GM18517 (cell line): ENCODE results near the gene NKX1-2.

Source experiments
- ATAC-seq: cut with Tn5 transposase; IDR thresholded peaks from one replicate; pipeline ENCODE4 v1.9.1; 2021; ENCODE audit warnings: mild to moderate bottlenecking, moderate library complexity; ENCODE audit not compliant: unreplicated experiment

NKX1-2 gene

DNA sequence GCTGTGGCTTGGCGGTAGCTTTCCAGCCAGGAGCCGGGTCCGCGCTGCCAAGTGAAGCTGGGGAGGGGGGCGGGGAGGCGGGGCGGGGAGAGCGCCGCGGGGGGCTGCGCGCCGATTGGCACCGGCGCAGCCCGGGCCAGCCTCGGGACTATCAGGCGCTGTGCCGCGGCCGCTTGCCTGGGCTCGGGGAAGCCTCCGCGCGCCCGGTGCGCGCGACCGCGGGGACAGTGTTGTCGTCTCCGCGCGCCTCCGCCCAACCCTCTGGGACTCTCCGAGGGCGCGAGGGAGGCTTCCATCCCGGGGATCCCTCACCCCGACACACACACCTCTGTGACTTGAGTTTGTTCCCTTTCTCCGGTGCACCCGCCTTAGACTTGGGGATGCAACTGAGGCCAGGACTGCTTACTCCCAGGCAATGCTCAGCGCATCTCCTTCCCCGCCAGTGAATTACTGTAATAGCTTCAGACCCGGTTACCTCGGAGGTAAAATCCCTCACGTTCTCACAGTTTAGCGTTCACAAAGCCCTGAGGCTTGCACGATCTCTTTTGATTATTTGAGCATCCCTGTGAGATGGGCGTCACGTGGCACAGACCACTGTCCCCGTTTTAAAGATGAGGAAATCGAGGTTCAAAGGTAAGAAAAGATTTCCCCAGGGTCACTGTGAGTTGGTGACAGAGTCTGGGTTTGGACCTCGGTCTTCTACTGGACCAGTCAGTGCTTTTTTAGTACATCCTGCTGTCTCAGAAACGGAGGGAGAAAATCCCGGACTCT lies at the start of gene NKX1-2:
NKX1-2 (minus strand) TSS at position 24 of the 771 bp plus-strand sequence. CDS start 92 bp downstream, outside the sequence.
- ATAC-seq, result no peak

DNA sequence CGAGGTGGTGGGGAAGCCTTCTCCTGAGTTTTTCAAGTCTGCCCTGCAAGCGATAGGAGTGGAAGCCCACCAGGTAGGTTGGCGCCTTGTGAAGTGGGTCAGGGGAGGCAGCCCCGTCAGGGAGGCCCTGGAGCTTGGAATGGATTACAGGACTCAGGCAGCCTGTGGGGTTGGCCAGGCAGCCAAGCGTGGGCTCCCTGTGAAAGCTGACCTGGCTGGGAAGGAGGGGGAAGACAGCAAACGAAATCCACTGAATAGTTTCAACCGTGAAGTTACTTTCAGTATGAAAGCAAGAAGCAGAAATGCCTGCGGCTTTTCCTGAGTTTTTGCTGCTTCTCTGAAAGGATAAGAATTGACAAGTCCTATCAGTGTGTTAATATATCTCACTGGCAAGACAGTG lies 48.2 kb upstream of the NKX1-2 start:
- no peak for ATAC-seq

DNA sequence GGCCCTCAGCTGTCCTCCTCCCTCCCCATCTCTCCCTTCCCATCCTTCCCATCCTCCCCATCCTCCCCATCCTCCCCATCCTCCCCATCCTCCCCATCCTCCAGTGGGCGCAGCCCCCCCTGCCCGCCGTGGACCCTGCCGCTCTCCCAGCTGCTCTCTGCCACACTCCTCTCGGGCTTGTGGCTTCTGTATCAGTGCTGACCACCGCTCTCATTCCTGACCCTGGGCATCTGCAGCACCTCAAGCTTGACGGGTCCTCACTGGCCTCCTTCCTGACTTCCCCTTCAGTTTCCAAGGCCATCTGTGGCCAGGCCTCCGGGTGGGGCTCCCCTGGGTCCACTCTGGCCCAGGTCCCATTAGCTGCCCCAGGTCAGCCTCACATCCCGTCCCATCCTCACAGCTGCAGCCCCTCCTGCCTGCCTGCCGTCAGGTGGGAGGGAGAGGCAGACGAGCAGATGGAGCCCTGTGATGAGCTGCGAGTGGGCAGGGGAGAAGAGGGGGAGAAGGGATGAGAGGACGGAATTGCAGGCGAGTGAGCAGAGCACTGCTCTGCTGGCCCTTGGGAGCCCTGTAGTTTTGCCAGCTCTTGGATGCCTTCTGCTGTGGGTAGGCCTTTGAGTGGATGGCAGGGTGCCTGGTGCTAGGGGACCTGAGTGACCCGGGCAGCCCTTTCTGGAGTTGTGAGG lies 47.5 kb upstream of the NKX1-2 start:
- no peak for ATAC-seq

DNA sequence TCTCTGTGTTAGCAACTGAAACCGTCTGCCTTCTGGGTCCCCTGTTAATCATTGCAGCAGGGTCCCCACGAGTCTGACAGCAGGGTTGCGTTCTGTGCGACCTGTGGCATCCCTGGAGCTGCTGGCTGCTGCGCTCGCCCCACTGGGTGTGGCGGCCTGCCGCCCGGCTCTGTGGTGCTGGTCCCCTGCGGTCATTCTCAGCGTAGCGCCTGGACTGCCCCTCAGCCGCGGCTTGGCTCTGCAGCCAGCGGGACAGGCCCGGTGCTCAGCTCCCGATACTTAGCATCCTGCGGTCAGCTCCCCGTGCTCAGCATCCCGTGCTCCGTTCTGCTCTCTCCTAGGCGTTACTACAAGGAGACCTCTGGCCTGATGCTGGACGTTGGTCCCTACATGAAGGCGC lies 46.8 kb upstream of the NKX1-2 start:
- no peak for ATAC-seq

DNA sequence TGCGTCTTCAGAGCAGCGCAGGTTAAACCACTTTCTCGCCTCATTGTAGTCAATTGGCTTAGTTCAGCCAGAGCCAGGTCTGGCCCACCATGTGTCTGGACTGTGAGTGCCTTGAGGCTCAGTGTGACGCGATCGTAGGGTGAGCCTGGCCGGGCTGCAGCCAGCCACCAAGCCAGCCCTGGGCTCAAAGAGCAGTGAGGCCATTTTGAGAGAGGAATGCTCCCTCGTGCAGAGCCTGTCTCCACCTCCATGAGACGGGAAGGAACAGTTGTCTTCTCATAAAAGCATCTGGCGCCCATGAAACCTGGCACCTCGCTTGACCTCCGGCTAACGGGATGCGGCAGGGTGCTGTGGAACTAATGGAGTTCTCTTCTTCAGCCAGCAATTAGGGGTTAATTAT lies 46.3 kb upstream of the NKX1-2 start:
- no peak for ATAC-seq

DNA sequence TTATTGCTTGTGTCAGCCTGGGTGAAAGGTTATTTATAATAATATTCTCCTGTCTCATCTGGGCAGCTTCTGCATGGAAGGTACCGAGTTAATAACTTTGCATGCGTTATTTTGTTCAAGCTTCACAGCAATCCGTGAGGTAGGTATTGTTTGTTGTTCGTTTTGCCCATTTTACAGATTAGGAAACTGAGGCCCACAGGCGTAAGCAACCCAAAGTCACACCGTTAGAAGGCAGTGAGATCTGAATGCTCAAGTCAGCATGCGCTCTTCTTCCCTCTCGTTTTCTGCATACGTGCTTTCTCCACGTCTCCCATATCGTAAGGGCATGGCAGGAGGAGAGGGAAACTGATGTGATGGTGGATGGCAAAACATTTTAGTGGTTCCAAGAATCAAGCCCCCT lies 45.9 kb upstream of the NKX1-2 start:
- ATAC-seq, result no peak

DNA sequence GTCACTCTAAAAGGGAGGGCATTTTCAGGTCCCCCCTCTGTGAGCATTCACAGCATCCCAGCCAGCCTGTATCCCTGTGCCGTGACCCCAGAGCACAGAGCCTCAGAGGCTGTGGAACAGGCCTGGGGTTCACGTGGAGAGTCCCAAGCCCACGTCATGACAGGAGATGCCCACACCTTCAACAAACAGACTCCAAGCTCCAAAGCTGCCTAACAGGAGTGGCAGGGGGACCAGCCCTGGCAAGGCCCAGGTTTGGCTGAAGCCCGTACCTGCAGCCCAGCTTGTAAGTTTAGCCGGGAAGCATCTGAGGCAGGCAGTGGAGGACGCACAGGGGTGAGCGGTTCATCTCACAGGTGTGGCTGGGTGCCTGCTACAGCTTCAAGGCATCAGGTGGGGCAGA lies 45.3 kb upstream of the NKX1-2 start:
- no peak for ATAC-seq

DNA sequence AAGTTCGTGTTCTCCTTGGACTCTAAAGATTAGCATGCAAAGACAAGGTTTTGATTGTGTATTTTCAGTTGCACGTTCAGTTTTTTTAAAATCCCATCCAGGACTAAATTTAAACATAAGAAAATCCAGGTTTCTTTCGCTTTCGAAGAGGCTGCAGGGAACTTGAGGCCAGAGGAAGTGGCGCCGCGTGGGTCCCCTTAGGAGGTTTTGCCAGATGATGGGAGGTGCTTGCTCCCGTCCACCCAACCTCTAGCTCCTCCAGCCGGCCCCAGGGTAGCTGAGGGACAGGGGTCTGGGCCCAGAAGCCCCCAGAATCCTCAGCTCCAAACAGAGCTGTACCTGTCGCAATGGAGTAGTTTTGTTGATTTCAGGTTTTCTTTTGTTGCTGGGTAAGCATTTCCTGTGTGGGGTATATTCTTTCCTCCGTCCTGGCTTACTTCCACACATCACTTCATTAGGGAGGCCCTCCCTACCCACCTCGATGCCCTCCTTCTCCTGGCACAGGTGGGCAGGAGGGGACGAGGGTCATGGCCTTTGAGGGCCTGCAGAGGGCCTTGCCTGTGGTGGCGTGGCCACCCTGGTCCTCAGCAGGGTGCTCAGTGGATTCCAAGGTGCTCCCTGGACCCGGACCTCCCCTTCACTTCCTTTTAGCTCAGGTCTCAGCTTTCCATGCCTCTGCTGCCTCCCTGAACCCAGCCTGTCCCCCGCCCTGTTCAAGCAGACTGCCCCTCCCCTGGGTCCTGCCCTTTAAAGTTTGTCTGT lies 44.4 kb upstream of the NKX1-2 start:
- ATAC-seq, result no peak

DNA sequence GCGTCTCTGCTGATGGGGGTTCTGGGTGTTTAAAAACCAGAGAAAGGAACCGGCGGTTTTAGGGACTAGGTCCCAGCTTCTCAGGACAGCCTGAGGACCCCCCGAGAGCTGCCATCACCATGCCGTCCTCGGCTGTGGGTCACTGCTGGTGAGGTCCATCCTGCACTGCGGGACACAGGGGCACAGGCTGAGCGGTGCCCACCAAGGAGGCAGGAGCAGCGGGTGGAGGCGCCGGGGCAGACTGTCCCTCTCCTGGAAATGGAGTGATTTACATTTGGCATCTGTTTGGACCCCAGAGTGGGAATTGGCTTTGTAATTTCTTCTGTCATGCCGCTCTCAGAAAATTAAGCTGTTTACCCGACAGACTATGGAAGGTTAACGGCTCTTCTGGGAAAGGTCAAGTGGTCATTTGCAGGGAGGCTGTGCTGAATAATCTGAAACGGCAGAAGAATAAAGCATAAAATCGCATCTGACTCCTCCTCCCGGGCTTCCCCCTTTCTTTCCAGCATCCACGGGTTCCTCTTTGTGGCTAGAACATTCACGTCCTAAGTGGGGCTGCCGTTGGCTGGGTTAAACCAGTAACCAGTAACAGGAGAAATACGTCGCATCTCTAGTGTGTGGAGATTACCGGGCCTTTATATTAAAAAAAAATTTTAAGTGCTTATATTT lies 43.5 kb upstream of the NKX1-2 start:
- no peak for ATAC-seq

DNA sequence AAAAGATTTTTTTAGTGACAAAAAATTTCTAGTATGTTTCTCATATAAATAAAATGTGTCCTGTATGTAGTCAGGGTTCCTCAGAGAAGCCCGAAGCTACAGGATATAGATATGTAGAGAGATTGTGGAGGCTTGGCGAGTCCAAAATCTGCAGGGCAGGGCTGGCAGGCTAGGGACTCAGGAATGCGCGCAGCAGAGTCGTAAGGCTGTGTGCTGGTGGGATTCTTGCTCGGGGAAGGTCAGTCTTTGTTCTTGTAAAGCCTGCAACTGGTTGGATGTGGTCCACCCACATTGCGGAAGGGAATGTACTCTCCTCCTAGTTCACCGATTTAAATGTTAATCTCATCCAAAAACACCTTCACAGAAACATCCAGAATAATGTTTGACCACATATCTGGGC lies 42.4 kb upstream of the NKX1-2 start:
- no peak for ATAC-seq

DNA sequence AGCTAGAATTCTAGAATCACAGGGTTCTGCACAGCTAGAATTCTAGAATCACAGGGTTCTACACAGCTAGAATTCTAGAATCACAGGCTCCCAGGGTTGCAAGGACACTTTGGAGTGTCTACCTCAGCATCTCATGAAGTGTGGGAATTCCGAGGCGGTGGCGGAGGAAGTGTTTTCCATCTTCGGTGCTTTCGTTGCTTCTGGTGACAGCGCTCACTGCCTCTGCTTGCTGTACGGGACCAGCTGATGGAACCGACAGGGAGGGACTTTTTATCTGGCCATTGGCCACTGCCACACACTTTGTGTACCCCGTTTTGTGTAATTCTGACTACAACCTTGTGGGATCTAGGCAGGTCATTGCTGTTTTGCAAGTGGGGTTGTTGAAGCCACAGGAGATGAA lies 41.3 kb upstream of the NKX1-2 start:
- no peak for ATAC-seq

DNA sequence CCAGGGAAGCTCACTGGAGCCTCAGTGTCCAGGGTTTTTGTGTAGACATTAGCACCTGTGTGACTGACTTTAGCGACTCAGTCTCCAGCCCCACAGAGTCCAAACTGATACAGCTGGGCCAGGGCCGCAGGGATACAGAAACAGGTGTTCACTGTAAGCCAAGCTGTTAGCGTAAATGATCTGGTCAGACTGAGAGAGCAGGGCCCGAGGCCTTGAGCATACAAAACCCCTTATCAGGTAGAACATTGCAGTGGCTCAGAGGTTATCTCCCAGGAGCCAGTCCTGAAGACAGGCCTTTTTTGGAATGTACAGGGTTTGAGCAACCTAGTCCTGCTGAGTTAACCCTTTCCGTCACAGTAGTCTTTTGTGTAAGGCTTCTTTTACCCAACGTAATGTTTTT lies 36.8 kb upstream of the NKX1-2 start:
- no peak for ATAC-seq

DNA sequence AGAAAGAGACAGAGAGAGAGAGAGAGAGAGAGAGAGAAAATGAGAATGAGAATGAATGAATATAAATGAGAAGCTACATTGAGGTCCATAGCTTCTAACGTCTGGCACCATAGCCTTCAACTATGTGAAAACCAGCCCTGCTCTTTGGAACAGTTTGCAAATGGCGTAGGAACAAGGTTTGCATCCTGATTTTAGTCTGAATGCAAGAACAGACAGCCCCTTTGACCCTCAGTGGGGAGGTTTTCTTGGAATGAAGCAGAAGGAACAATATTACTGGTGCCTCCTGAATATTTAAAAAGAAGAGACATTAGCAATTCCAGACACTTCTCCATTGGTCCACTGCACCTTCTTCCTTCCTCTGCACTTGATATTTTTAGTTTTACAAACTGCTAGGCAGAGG lies 34.8 kb upstream of the NKX1-2 start:
- no peak for ATAC-seq

DNA sequence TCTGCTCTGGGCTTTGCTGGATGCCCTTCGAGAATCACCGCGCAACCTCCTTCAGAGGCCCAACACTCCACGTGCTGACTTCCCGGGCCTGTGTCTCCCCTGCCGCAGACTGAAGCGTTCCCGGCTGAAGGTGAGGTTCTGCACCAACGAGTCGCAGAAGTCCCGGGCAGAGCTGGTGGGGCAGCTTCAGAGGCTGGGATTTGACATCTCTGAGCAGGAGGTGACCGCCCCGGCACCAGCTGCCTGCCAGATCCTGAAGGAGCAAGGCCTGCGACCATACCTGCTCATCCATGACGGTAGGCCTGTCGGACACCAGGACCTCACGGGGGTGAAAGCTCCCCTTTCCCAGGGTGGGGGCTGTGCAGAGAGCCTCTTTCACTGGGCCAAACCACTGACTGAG lies 34.2 kb upstream of the NKX1-2 start:
- ATAC-seq, result no peak

DNA sequence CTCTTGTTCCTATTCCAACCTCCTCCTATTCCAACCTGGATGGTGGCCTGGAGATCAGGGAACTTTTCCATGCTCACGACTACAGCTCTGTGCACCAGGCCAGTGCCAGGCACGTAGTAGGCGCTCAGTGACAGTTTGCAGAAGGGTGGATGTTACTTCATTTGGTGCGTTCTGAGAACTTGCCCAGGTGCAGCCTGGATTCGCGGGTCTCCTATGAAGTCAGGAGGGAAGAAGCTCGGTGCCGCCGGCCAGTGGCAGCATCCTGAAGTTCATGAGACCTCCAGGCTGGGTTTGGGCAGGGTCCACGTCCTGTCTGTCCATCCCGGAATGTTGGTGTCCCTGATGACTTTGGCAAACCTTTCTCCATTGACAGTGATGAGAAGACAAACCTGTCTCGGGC lies 33.0 kb upstream of the NKX1-2 start:
- no peak for ATAC-seq

DNA sequence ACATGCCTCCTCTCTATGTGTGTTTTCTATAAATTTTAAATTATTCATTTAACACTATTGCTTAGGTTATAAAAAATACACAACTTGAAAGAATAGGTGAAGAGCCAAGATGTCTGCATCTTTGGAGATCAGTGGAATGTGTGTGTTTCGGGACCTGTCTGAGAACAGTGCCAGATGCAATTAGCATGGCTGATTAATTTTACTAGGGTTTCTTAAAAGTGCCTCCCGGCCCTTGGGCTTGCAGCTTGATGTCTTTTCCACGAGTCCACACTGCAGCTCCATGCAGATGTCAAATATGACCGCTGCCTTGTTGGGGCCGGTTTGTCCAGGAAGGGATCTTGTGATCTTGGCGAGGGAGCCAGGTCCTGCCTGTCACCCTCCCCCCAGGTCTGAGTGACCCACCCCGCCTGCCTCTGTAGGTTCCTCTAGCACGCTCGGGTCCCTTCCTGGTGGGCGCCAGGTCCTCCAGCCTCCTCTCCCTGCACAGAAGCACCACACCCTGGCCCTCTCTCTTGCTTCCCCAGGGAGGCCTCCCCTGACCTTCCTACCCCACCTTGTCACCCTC lies 32.5 kb upstream of the NKX1-2 start:
- ATAC-seq, result no peak

DNA sequence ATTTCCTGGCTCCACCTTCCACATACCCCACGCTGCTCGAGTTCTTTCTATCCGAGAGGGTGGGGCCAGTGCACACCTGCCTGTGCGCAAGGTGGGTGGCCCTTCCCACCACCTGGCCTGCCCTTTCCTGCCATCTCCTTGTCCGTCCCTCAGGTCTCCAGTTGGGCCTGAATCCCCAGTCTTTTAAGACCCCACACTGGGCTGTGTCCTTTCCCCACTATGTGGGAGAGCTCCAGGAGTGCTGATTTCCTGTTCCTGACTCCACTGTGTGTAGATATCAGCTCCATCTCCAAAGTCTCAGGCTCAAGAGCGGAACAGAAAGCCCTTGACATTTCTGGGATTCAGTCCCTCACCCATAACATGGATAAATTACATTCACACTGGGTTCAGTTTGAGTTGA lies 31.9 kb upstream of the NKX1-2 start:
- ATAC-seq, result no peak

DNA sequence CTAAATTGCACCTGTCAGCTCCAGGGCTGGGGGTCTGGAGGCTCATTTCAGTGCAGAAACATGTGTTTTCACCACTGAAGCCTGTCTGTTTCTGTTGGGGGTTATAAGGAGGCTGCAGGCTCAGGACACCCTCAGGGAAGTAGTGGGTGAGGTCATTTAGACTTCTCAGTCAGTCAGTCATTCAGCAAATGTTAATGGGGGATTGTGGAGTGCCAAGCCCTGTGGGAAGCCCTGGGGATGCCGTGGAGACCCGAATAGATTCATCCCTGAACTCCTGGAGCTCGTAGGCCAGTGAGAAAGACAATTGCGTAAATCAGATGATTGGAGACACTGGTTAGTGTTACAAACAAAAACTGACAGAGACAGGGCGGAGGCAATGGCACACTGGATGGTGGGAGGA lies 31.0 kb upstream of the NKX1-2 start:
- ATAC-seq, result no peak

DNA sequence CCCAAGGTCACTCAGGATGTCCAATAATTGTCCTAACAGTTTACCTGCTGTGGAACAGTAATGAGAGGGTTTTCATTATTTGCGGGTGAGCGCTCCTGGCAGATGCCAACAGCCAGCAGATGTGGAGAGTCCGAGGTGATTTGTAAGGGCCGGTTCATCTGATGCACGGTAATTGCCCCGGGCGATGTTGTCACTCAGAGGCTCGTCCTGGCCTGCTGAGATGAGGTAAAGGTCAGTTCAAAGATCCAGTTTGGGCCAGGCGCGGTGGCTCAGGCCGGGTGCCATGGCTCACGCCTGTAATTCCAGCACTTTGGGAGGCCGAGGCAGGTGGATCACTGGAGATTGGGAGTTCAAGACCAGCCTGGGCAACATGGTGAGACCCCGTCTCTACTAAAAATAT lies 28.7 kb upstream of the NKX1-2 start:
- no peak for ATAC-seq

DNA sequence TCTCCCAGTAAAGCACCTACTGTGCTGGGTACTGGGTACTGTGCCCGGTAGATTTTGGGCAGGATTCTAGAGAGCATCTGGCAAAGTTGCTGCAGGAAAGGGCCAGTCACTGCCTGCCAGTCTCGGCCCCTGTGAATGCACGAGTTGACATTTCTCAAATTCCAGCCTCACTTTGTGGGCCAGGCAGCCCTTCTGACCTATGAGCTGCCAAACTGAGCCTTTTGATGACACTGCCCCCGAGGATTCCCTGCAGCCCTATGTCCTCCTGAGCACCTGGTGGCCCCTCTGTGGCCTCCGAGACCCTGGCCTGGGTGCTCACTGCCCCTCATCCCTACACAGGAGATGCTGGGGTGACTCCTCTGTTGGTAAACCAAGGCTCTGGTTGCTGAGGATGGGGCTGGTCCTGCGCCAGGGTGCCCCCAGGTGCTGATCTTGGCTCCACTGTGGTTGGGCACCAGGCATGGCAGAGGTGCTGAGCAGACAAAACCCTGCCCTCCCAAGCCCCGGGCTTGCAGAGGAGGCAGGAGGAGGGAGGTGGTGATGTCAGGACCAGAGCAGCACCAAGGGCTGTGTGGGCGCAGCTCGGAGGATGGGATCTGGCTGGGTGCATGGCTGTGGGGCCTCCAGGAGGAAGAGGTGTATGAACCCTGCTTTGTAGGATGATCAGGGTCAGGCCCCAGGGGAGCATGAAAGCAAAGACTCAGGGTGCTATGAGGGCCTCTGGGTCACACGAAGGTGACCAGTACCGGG lies 28.0 kb upstream of the NKX1-2 start:
- no peak for ATAC-seq
